HCT116 (cell line): Measurements from ENCODE around the gene HOXA13. TPM values are rescaled to one million over a fixed set of nuclear protein-coding genes. Genes with fewer than 3 reads are reported as not detected.

Source experiments
- ATAC-seq: fragments of 200-7000 bp; cut with Tn5 transposase; 2 replicates; pipeline ENCODE4 v1.9.1; 2020; ENCODE audit warnings: mild to moderate bottlenecking, moderate library complexity
- BruUV-seq: library from RNA; stranded (reverse); fragments of 400-500 nt; replicated peaks from 2 replicates; lab custom pipeline; 2021; lab: Mats Ljungman, UMichigan
- CTCF ChIA-PET: fragments of 300-600 bp; sonication (Branson Sonifier 250); formaldehyde crosslinking; loops from one replicate; lab custom pipeline; 2021; ENCODE audit warnings: antibody characterized with exemption; lab: Charles Lee
- POLR2A ChIA-PET: fragments of 300-600, 350-600 bp; sonication (Branson Sonifier 250); formaldehyde crosslinking; loops from one replicate; lab custom pipeline; 2021; ENCODE audit warnings: antibody characterized with exemption; lab: Charles Lee
- RAD21 ChIA-PET, 2 experiments: fragments of 300-600 bp; sonication (Branson Sonifier 250); formaldehyde crosslinking; loops; one replicate each; lab custom pipeline; 2023; ENCODE audit warnings: low total read pairs in 2 of 2; ENCODE audit not compliant: uncharacterized antibody in 2 of 2, unreplicated experiment in 2 of 2, low non-redundant PET in 1 of 2; lab: Charles Lee
- DNase-seq: peaks from one replicate; pipeline ENCODE4 v3.0.0-alpha.2; 2010; ENCODE audit warnings: low read depth, low spot score
- H2AFZ ChIP-seq: fragments of 200-600 bp; shearing (Covaris generic), sonication (generic); 2 replicates; pipeline ENCODE4 v1.6.1; 2017; ENCODE audit warnings: low read depth, mixed run types, mixed read lengths, antibody characterized with exemption, low read length; ENCODE audit not compliant: poor library complexity, severe bottlenecking
- H3K27ac ChIP-seq: 2 replicates; pipeline ENCODE4 v1.5.1; 2012; ENCODE audit warnings: low read depth, low read length
- H3K27me3 ChIP-seq: fragments of 200-600 bp; sonication (generic); 2 replicates; pipeline ENCODE4 v1.6.1; 2016; ENCODE audit warnings: mixed run types, low read length, mixed read lengths; ENCODE audit not compliant: insufficient read depth
- H3K36me3 ChIP-seq, 2 experiments: fragments of 200-500 bp in 1 of 2; fragments of 200-600 bp in 1 of 2; sonication (Bioruptor generic) in 1 of 2; sonication (generic) in 1 of 2; 2 replicates each; pipeline versions ENCODE4 v1.5.1 to v1.6.1; 2014 to 2016; ENCODE audit warnings: low read length in 2 of 2, inconsistent platforms in 1 of 2, mixed read lengths in 1 of 2, mixed run types in 1 of 2; ENCODE audit not compliant: insufficient read depth in 2 of 2, control insufficient read depth in 1 of 2
- H3K4me1 ChIP-seq, 2 experiments: fragments of 200-600 bp in 1 of 2; sonication (generic) in 1 of 2; 2 replicates each; pipeline versions ENCODE4 v1.5.1 to v1.6.1; 2012 to 2017; ENCODE audit warnings: low read length in 2 of 2, inconsistent platforms in 1 of 2, mild to moderate bottlenecking in 1 of 2, mixed read lengths in 1 of 2, mixed run types in 1 of 2, moderate library complexity in 1 of 2; ENCODE audit not compliant: insufficient read depth in 2 of 2, control insufficient read depth in 1 of 2
- H3K4me2 ChIP-seq: fragments of 200-600 bp; sonication (generic); 2 replicates; pipeline ENCODE4 v1.6.1; 2017; ENCODE audit warnings: mixed run types, low read length, mixed read lengths
- H3K4me3 ChIP-seq, 2 experiments: fragments of 200-600 bp in 1 of 2; sonication (generic) in 1 of 2; replicated peaks in 1 of 2; 2 replicates each; pipeline ENCODE4 v1.5.1; 2011 to 2016; ENCODE audit warnings: low read length in 2 of 2, control low read depth in 1 of 2, low read depth in 1 of 2, mild to moderate bottlenecking in 1 of 2, mixed read lengths in 1 of 2, mixed run types in 1 of 2
- H3K79me2 ChIP-seq: fragments of 200-600 bp; sonication (generic); 2 replicates; pipeline ENCODE4 v1.6.1; 2017; ENCODE audit warnings: mild to moderate bottlenecking, mixed run types, low read length, moderate library complexity, mixed read lengths; ENCODE audit not compliant: insufficient read depth
- H3K9ac ChIP-seq: fragments of 200-600 bp; sonication (generic); 2 replicates; pipeline ENCODE4 v1.6.1; 2016; ENCODE audit warnings: low read length, mixed read lengths
- H3K9me2 ChIP-seq: fragments of 200-600 bp; sonication (generic), shearing (Covaris generic); 2 replicates; pipeline ENCODE4 v1.6.1; 2017; ENCODE audit warnings: mixed run types, mild to moderate bottlenecking, moderate library complexity; ENCODE audit not compliant: insufficient read depth
- H3K9me3 ChIP-seq, 2 experiments: fragments of 200-500 bp in 1 of 2; fragments of 200-600 bp in 1 of 2; sonication (Bioruptor generic) in 1 of 2; sonication (generic) in 1 of 2; 2 replicates each; pipeline ENCODE4 v1.6.1; 2014 to 2017; ENCODE audit warnings: low read length in 2 of 2, mixed read lengths in 2 of 2, inconsistent platforms in 1 of 2, low read depth in 1 of 2, mild to moderate bottlenecking in 1 of 2, mixed run types in 1 of 2, moderate library complexity in 1 of 2; ENCODE audit not compliant: control insufficient read depth in 1 of 2, insufficient read depth in 1 of 2
- H4K20me1 ChIP-seq: fragments of 200-600 bp; sonication (generic), shearing (Covaris generic); 2 replicates; pipeline ENCODE4 v1.6.1; 2017; ENCODE audit warnings: mixed run types, mild to moderate bottlenecking, moderate library complexity; ENCODE audit not compliant: insufficient read depth
- ATF3 ChIP-seq: IDR thresholded peaks from 2 replicates; pipeline ENCODE4 v1.6.1; 2012
- CBX3 ChIP-seq: IDR thresholded peaks from 2 replicates; pipeline ENCODE4 v1.6.1; 2012; ENCODE audit warnings: low read depth
- CEBPB ChIP-seq: IDR thresholded peaks from 2 replicates; pipeline ENCODE4 v1.6.1; 2012; ENCODE audit warnings: low read depth
- CTCF ChIP-seq, 3 experiments: fragments of 200-600 bp in 1 of 3; sonication (generic) in 1 of 3; IDR thresholded peaks in 2 of 3; conservative IDR thresholded peaks in 1 of 3; 2 replicates each; pipeline ENCODE4 v1.5.1; 2012 to 2017; ENCODE audit warnings: low read depth in 2 of 3, low read length in 2 of 3, antibody characterized with exemption in 1 of 3, borderline replicate concordance in 1 of 3, control low read depth in 1 of 3, mild to moderate bottlenecking in 1 of 3, mixed read lengths in 1 of 3, mixed run types in 1 of 3, moderate library complexity in 1 of 3; ENCODE audit not compliant: insufficient read depth in 1 of 3
- EGR1 ChIP-seq: IDR thresholded peaks from 2 replicates; pipeline ENCODE4 v1.6.1; 2012; ENCODE audit warnings: low read depth
- ELF1 ChIP-seq: IDR thresholded peaks from 2 replicates; pipeline ENCODE4 v1.6.1; 2012; ENCODE audit warnings: low read depth, borderline replicate concordance
- EZH2phosphoT487 ChIP-seq: fragments of 200-600 bp; IDR thresholded peaks from 2 replicates; pipeline ENCODE4 v1.6.1; 2018; ENCODE audit warnings: antibody characterized with exemption, borderline replicate concordance
- FOSL1 ChIP-seq: IDR thresholded peaks from 2 replicates; pipeline ENCODE4 v1.6.1; 2012; ENCODE audit warnings: low read depth
- JUND ChIP-seq: IDR thresholded peaks from 2 replicates; pipeline ENCODE4 v1.6.1; 2012
- MAX ChIP-seq: IDR thresholded peaks from 2 replicates; pipeline ENCODE4 v1.6.1; 2012
- POLR2A ChIP-seq: IDR thresholded peaks from 2 replicates; pipeline ENCODE4 v1.7.0; 2011; ENCODE audit warnings: borderline replicate concordance; ENCODE audit not compliant: insufficient read depth, insufficient read length; ENCODE audit errors: extremely low read depth
- POLR2AphosphoS5 ChIP-seq: IDR thresholded peaks from 2 replicates; pipeline ENCODE4 v1.6.1; 2011; ENCODE audit warnings: mild to moderate bottlenecking, low read depth, low read length, moderate library complexity
- RAD21 ChIP-seq: IDR thresholded peaks from 2 replicates; pipeline ENCODE4 v1.6.1; 2012; ENCODE audit warnings: low read depth, mild to moderate bottlenecking
- SIN3A ChIP-seq: IDR thresholded peaks from 2 replicates; pipeline ENCODE4 v1.6.1; 2012; ENCODE audit warnings: low read depth
- SP1 ChIP-seq: IDR thresholded peaks from 2 replicates; pipeline ENCODE4 v1.6.1; 2012; ENCODE audit warnings: low read depth
- SRF ChIP-seq: IDR thresholded peaks from 2 replicates; pipeline ENCODE4 v1.6.1; 2012; ENCODE audit warnings: low read depth
- TCF7L2 ChIP-seq: IDR thresholded peaks from 2 replicates; pipeline ENCODE4 v1.7.0; 2011; ENCODE audit warnings: borderline replicate concordance, inconsistent platforms; ENCODE audit not compliant: insufficient read depth, insufficient read length; ENCODE audit errors: extremely low read depth
- YY1 ChIP-seq: IDR thresholded peaks from 2 replicates; pipeline ENCODE4 v1.6.1; 2011; ENCODE audit warnings: low read length, low read depth, moderate library complexity, mild to moderate bottlenecking; ENCODE audit not compliant: insufficient replicate concordance; ENCODE audit errors: extremely low read depth
- ZBTB33 ChIP-seq: IDR thresholded peaks from 2 replicates; pipeline ENCODE4 v1.6.1; 2011; ENCODE audit warnings: mild to moderate bottlenecking, low read length, moderate library complexity; ENCODE audit not compliant: insufficient replicate concordance; ENCODE audit errors: extremely low read depth
- ZFX ChIP-seq: fragments of 450-650 bp; IDR thresholded peaks from 2 replicates; pipeline ENCODE4 v1.6.1; 2017
- ZNF274 ChIP-seq: fragments of 200-500 bp; sonication (Bioruptor generic); IDR thresholded peaks from 2 replicates; pipeline ENCODE4 v1.6.1; 2014; ENCODE audit warnings: mild to moderate bottlenecking, low read depth, low read length, inconsistent platforms
- intact Hi-C: fragments of 100-400 bp; cut with micrococcal nuclease; formaldehyde crosslinking; loops from 2 replicates; pipeline ENCODE4 v1.10.0; 2022
- total RNA-seq: library from RNA; stranded (reverse); gene quantifications from one replicate; pipeline ENCODE4 v1.2.1, GENCODE V29; 2021; ENCODE audit not compliant: unreplicated experiment

The HOXA13 gene
- total RNA-seq, 1 experiment from 2014 or later: 3.6 TPM

GRCh38 chr7:27155816-27156507, 43.9 kb downstream of the HOXA13 start:
- BruUV-seq: TSS peak; percentile 66
- intact Hi-C loops: no loop called here

More at GRCh38 chr7:27155816-27156507, 43.9 kb downstream of the HOXA13 start:
- H3K9ac ChIP-seq: peak overlapping the region; percentile 94
- H3K27me3 ChIP-seq: no peaks in the 10 kb centered on the region
- RAD21 ChIA-PET: no interaction called here
- H3K36me3 ChIP-seq: no peaks in the 10 kb centered on the region
- H4K20me1 ChIP-seq: no peaks in the 10 kb centered on the region
- no peaks in the 10 kb centered on the region for H3K9me2 ChIP-seq
- no peaks in the 10 kb centered on the region for H3K9me3 ChIP-seq
- H3K4me1 ChIP-seq: peaks cover 15 to 54% of the 10 kb centered on the region in 2 experiments
- CTCF ChIA-PET: interaction anchor here (1.0 to 2.0 kb wide), 3 partner anchors 10 to 1264 kb away, joined by 3 to 12 read pairs (median 4); no protein-coding TSS in a partner anchor
- TF ChIP-seq CBX3: no peak
- peak; percentile 65 for TF ChIP-seq YY1
- no peak for TF ChIP-seq ZNF274
- peak; percentile 19; the same call in 1 of the 2 replicates for TF ChIP-seq ZFX
- TF ChIP-seq ZBTB33: no peak
- TF ChIP-seq POLR2AphosphoS5: peak; percentile 20; the same call in 1 of the 2 replicates
- no peak for TF ChIP-seq SIN3A
- TF ChIP-seq EGR1: no peak
- TF ChIP-seq CEBPB: no peak
- TF ChIP-seq ELF1: no peak
- no peak for TF ChIP-seq CTCF (IDR thresholded peaks at IDR 0.05 in 2 of 3, conservative IDR thresholded peaks at IDR 0.05 in 1 of 3; ENCODE audit: borderline replicate concordance in 1 of 3, insufficient read depth in 1 of 3, low read depth in 2 of 3, low read length in 2 of 3)
- TF ChIP-seq RAD21: no peak
- TF ChIP-seq POLR2A: peak; percentile 47
- no peak for TF ChIP-seq MAX
- TF ChIP-seq JUND: no peak
- TF ChIP-seq SP1: no peak
- TF ChIP-seq ATF3: no peak
- TF ChIP-seq EZH2phosphoT487: no peak
- TF ChIP-seq SRF: no peak
- TF ChIP-seq TCF7L2: no peak
- TF ChIP-seq FOSL1: no peak
- H3K79me2 ChIP-seq: peaks cover 21% of the 10 kb centered on the region
- peak overlapping the region; percentile 70 to 88 for H3K4me3 ChIP-seq
- POLR2A ChIA-PET: interaction anchor here (2.0 kb wide), 1 partner anchor 12 kb away, joined by 5 read pairs; no protein-coding TSS in a partner anchor
- peak overlapping the region; percentile 93 for H2AFZ ChIP-seq
- peak; percentile 31 for ATAC-seq
- no peak for DNase-seq
- peak overlapping the region; percentile 91 for H3K27ac ChIP-seq
- H3K4me2 ChIP-seq: peak overlapping the region; percentile 100
